Measurements from ENCODE around the gene COX17.

COX17 gene

DNA sequence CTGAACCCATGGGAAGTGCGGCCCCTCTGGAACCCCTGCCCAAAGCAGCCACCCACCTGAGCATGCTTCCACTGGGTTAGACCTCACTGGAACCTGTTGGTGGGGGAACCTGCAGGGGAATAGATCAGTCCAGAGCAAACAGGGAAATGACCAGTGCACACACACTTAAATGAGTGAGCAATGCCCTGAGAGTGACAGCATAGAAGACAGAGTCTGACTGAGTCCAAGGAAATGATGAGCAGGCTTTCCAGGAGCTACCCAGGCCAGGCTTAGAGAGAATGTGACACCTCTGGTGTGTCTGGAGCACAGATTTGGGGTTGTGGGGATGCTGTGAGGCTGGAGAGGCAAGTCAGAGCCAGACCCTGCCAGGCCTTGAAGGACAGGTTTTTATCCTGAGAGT, 51.0 kb downstream of the COX17 start:
- TF ChIP-seq, protein P1, sequence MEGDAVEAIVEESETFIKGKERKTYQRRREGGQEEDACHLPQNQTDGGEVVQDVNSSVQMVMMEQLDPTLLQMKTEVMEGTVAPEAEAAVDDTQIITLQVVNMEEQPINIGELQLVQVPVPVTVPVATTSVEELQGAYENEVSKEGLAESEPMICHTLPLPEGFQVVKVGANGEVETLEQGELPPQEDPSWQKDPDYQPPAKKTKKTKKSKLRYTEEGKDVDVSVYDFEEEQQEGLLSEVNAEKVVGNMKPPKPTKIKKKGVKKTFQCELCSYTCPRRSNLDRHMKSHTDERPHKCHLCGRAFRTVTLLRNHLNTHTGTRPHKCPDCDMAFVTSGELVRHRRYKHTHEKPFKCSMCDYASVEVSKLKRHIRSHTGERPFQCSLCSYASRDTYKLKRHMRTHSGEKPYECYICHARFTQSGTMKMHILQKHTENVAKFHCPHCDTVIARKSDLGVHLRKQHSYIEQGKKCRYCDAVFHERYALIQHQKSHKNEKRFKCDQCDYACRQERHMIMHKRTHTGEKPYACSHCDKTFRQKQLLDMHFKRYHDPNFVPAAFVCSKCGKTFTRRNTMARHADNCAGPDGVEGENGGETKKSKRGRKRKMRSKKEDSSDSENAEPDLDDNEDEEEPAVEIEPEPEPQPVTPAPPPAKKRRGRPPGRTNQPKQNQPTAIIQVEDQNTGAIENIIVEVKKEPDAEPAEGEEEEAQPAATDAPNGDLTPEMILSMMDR (IDR thresholded peaks at IDR 0.05; ENCODE audit: low read length, missing control alignments): no peak
- no peak overlapping the region for H3K4me3 ChIP-seq (replicated peaks; ENCODE audit: low read depth, low read length)
- DNase-seq (ENCODE audit: low read depth): no peak

DNA sequence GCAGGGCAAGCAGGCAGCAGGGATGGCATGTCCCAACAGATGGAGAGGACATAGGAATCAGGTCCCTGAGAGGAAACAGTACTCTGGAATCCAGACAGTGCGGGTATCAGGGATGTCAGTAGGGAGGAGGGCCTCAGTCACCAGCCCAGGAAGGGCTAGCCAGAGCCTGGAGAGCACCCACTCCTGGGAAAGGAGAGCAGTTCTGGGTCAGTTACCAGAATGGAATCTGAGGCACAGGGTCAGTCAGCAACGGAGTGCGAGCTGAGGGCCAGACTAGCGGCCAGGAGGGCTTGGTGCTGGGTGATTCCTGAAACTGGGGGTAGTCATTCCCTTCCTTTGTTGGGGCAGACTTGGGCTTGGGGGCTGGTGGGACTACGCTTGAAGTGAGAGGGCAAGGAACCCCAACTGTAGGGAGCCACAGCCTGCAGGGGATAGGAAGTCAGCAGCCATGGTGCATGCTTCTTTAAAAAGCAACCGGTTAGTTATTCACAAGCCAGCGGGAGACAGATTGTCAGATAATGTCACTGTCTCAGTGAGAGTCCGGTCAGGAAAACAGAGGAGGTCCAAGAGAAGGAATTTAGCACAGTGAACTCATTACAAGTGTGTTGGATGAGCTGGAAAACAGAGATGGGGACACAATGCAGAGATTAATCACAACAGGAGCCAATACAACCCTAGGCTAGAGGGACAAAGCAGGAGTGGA, 51.6 kb downstream of the COX17 start:
- DNase-seq (ENCODE audit: low read depth): no peak
- TF ChIP-seq, protein P1 (IDR thresholded peaks at IDR 0.05; ENCODE audit: low read length, missing control alignments): no peak
- H3K4me3 ChIP-seq (replicated peaks; ENCODE audit: low read depth, low read length): no peak overlapping the region

DNA sequence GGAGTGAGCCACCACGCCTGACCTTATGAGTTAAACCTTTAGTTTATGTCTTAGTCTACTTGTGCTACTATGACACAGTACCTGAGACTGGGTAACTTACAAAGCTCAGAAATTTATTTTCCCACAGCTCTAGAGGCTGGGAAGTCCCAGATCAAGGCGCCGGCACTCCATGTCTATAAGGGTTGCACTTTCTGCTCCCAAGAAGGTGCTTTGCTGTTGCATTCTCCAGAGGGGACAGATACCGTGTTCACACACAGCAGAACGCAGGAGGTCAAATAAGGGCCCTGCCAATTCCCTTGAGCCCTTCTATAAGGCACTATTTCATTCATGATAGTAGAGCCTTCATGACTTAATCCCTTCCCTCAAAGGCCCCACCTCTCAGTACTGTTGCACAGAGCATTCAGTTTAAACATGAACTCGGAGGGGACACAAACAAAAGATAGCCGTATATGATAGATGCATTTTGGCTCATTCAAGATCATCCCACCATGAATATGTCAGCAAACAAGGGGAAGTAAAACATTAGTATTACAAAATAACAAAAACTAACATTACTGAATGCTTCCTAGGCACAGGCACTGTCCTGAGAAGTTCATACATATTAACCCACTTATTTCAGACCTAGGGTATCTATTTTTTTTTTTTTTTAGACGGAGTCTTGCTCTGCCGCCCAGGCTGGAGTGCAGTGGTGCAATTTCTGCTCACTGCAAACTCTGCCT, 53.0 kb downstream of the COX17 start:
- DNase-seq (ENCODE audit: low read depth): no peak
- H3K4me3 ChIP-seq (replicated peaks; ENCODE audit: low read depth, low read length): no peak overlapping the region
- TF ChIP-seq, protein P1 (IDR thresholded peaks at IDR 0.05; ENCODE audit: low read length, missing control alignments): no peak

DNA sequence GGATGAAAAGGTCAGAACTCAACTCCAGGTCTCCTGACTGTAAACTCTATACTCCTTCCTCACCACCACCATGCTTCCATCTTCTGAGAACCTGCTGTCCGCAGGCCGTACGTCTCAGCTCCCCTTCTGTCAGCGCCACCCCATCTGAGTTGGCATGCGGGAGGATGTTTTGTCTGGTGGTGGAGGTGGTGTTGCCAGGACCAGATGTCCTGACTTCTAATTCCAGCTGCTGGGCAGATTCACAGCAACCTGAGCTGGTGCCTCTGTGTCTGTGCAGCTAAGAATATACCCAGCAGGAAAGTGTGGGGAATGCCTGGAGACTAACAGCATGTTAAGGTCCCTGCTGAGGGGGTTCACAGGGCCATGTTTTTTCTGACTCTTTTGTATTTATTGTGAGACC, 56.3 kb downstream of the COX17 start:
- no peak overlapping the region for H3K4me3 ChIP-seq (replicated peaks; ENCODE audit: low read depth, low read length)
- DNase-seq (ENCODE audit: low read depth): no peak
- TF ChIP-seq, protein P1 (IDR thresholded peaks at IDR 0.05; ENCODE audit: low read length, missing control alignments): no peak

Measured in fibroblast of pulmonary artery (primary cell).